Gastroesophageal sphincter (tissue), 3 donors: ENCODE data around the gene LONP2.

Source experiments
- CTCF ChIP-seq, 4 experiments: fragments of 200-600 bp in 2 of 4; fragments of 450-650 bp in 2 of 4; sonication (generic) in 1 of 4; IDR thresholded peaks; one replicate each; pipeline ENCODE4 v1.5.1; 2017 to 2019; ENCODE audit warnings: antibody characterized with exemption in 4 of 4, mild to moderate bottlenecking in 2 of 4, moderate library complexity in 2 of 4
- EP300 ChIP-seq: sonication (generic); formaldehyde crosslinking; IDR thresholded peaks from one replicate; pipeline ENCODE4 v1.6.1; 2017; ENCODE audit warnings: antibody characterized with exemption, mild to moderate bottlenecking
- POLR2A ChIP-seq, 2 donors: fragments of 450-650 bp; IDR thresholded peaks; one replicate each; pipeline ENCODE4 v1.6.1; 2017; ENCODE audit warnings: antibody characterized with exemption in 2 of 2, mild to moderate bottlenecking in 2 of 2, moderate library complexity in 1 of 2
- POLR2AphosphoS5 ChIP-seq: sonication (generic); formaldehyde crosslinking; IDR thresholded peaks from one replicate; pipeline ENCODE4 v1.6.1; 2017; ENCODE audit warnings: antibody characterized with exemption

DNA sequence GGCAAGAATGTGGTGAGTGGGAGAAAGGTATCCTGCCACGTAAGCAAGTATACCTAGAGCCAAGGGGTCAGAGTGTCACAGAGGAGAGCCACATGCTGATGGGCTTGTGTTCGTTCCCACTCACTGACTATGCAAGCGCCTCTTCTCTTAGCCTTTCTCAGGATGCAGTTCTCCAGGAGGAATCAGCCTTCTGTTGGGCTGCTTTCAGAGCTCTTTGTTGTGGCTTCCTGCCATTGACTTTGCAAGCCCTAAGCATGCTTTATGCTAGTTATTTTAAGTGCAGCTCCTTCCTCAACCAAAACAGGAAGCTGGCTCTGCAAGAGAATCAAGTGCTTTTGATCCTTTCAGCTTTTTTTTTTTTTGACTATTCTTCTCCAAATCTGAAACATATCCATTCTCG, 74.5 kb downstream of the LONP2 start:
- TF ChIP-seq CTCF (IDR thresholded peaks at IDR 0.05) (no peak), POLR2AphosphoS5 (no peak), POLR2A (IDR thresholded peaks at IDR 0.05) (no peak), EP300 (no peak)
